Immature natural killer cell (primary cell): ENCODE data around the gene CD248. TPM values are rescaled to one million over a fixed set of nuclear protein-coding genes. Genes with fewer than 3 reads are reported as not detected.

Experiments used
- DNase-seq, 3 donors: peaks; one replicate each; pipeline ENCODE4 v3.0.0; 2022; ENCODE audit warnings: mixed read lengths in 1 of 3
- H3K27ac Mint-ChIP-seq, 6 donors: one replicate each; pipeline ENCODE4 v1.8.0; 2020; ENCODE audit warnings: mixed read lengths in 6 of 6, mild to moderate bottlenecking in 5 of 6, inconsistent platforms in 4 of 6, moderate library complexity in 3 of 6
- H3K27me3 Mint-ChIP-seq, 3 donors: one replicate each; pipeline ENCODE4 v1.8.0; 2020 to 2021; ENCODE audit warnings: low read depth in 3 of 3, mild to moderate bottlenecking in 3 of 3, mixed read lengths in 3 of 3, moderate library complexity in 3 of 3, inconsistent platforms in 1 of 3
- H3K36me3 Mint-ChIP-seq, 3 donors: one replicate each; pipeline ENCODE4 v1.8.0; 2020; ENCODE audit warnings: mixed read lengths in 3 of 3, inconsistent platforms in 2 of 3, mild to moderate bottlenecking in 2 of 3
- H3K4me1 Mint-ChIP-seq, 2 donors: one replicate each; pipeline ENCODE4 v1.8.0; 2020; ENCODE audit warnings: inconsistent platforms in 2 of 2, mild to moderate bottlenecking in 2 of 2, mixed read lengths in 2 of 2, moderate library complexity in 1 of 2
- H3K4me3 Mint-ChIP-seq, 5 donors: one replicate each; pipeline ENCODE4 v1.8.0; 2020; ENCODE audit warnings: mild to moderate bottlenecking in 5 of 5, mixed read lengths in 5 of 5, inconsistent platforms in 3 of 5, moderate library complexity in 3 of 5
- H3K9me3 Mint-ChIP-seq, 6 donors: one replicate each; pipeline ENCODE4 v1.8.0; 2020; ENCODE audit warnings: mild to moderate bottlenecking in 6 of 6, mixed read lengths in 6 of 6, inconsistent platforms in 4 of 6, moderate library complexity in 3 of 6
- polyA plus RNA-seq, 3 donors: library from polyadenylated mRNA; unstranded; fragments of 300-500 nt; fragmentation: Illumina TruSeq; gene quantifications; one replicate each; pipeline ENCODE4 v1.2.3, GENCODE V29; 2021

The CD248 gene
- polyA plus RNA-seq, 3 donors from 2014 or later: not detected

DNA sequence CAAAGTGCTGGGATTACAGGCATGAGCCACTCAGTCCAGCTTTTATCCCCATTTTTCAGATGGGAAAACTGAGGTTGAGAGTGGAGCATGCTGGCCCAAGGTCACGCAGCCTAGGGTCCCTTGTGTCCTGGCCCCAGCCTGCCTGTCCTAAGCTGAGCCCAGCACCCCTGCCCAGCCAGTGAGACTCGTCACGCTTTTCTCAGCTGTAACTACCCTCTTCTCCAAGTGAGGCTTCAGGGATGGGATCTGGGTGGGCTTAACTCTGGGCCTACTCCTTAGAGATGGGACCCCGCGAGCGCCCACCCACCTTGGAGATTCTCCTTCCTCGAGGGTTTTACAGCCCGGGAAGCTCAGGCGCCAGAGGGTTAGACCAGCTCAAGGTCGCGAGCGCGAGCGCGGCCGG is 25.5 kb downstream of the CD248 start:
- DNase-seq: no peak
- Mint-ChIP-seq H3K27me3 (peaks cover 10 to 21% (median 15%) of the 10 kb centered on the region in 3 donors), H3K36me3 (peaks cover 0 to 4% (median 3%) of the 10 kb centered on the region in 3 donors), H3K4me3 (no peak overlapping the region), H3K9me3 (peaks cover 0 to 2% (median 0%) of the 10 kb centered on the region in 6 donors), H3K4me1 (peaks cover 35 to 37% of the 10 kb centered on the region in 2 donors), H3K27ac (no peak overlapping the region)

DNA sequence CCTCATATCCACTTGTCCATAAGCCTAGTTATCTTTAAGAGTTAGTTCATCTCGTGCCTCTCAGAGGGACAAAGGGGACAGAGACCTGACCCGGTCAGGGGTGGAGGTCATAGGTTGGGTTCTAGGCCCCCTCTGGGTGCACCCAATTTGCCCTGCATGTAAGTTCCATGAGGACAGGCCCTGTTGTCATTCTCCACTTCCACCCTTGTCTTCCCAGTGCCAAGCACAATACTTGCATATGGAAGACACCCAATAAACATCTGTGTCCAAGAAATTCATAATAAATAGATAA is 26.6 kb downstream of the CD248 start:
- Mint-ChIP-seq H3K36me3 (peaks cover 0 to 4% (median 3%) of the 10 kb centered on the region in 3 donors), H3K9me3 (peaks cover 0 to 2% (median 0%) of the 10 kb centered on the region in 6 donors), H3K4me3 (peak overlapping the region; percentile 86 to 94 (median 92)), H3K4me1 (peaks cover 35 to 37% of the 10 kb centered on the region in 2 donors), H3K27ac (no peak overlapping the region), H3K27me3 (peaks cover 10 to 21% (median 15%) of the 10 kb centered on the region in 3 donors)
- no peak for DNase-seq

DNA sequence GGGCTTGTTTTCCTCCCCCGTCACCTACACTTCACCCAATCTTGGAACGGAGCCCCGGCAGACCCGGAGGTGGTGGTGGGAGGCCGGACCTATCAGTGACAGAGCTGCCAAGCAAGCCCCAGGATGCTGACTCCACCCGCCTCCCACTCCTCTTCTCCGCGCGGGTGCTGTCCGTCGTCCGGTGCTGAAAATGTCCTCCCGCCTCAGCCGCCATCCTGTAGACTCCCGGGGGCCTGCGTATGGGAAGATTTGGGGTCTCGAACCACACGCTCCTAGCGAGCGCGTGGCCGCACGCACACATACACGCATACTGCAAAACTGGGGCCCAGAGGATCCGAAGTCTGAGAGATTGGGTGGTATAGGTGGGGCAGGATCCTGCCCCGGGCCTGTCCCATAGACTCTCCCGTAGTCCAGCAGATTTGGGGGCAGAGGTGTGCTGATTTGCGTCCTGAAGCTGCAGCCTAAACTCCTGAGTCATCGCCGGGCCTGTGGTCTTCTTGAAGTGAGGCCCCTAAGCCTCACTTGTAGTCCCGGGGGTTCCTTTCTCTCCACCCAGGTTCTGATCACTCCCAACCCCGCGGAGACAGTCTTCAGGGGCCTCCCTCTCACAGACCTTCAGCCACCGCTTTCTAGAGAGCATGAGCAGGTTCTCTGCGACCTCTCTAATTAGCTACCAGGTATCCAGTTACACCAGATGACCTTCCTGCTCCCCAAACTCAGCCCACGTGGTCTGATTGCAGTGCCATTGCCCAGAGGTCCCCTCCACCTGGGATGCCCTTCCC is 27.1 kb downstream of the CD248 start:
- H3K4me3 Mint-ChIP-seq: peak overlapping the region; percentile 86 to 94 (median 92)
- peaks cover 10 to 21% (median 15%) of the 10 kb centered on the region in 3 donors for H3K27me3 Mint-ChIP-seq
- peaks cover 35 to 37% of the 10 kb centered on the region in 2 donors for H3K4me1 Mint-ChIP-seq
- peak in 1 of 3 donors; percentile 78 for DNase-seq
- peaks cover 0 to 2% (median 0%) of the 10 kb centered on the region in 6 donors for H3K9me3 Mint-ChIP-seq
- peak overlapping the region; percentile 78 to 91 (median 88) for H3K27ac Mint-ChIP-seq
- H3K36me3 Mint-ChIP-seq: peaks cover 0 to 4% (median 3%) of the 10 kb centered on the region in 3 donors

DNA sequence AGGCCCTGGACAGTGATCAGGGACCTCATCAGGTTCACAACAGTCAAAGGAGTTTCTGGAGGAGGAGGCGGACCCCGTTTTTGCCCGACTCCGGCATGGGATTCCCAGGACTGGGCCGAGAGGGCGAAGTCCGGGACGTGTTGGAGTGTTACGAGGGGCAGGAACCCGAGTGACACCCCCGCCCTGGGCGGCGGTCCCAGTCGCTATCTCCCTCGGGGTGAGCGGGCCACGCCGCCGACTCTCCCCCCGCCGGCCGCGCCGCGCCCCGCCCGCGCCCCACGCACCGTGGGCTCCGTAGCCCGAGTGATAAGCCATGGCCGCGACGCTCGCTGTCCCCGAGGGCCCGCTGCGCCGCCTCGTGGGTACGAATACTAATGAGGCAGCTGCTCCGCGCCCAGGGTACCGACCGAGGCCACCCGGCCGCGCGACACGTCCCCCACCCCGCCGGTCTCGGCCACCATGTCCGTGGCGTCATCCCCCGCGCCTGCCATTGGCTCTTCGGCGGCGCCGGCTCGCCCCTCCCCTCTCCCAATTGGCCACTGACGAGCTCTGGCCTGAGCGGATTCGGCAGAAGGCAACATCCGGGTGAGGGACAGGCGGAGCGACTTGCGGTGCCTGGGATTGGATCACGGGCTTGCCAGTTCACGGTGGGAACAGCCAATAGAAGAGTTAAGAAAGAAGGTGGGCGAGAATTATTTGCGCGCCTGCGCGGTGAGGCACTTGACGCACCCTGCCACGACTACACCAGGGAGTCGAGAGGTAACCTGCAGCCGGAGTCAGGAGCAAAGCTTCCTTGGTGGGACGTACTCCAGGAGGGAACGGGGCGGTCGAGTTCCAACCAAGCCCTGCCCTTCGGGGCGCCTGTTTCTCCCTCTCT is 27.9 kb downstream of the CD248 start, which contains the start of gene YIF1A:
Gene YIF1A (minus strand): TSS at position 473 of the 877 bp plus-strand sequence. CDS start 158 bp downstream, at position 315.
- peaks cover 35 to 37% of the 10 kb centered on the region in 2 donors for H3K4me1 Mint-ChIP-seq

GRCh38 chr11:66287889-66288670 is 28.8 kb downstream of the CD248 start:
- Mint-ChIP-seq H3K4me3 (peak overlapping the region; percentile 86 to 94 (median 92)), H3K36me3 (peaks cover 0 to 4% (median 3%) of the 10 kb centered on the region in 3 donors), H3K4me1 (peaks cover 37 to 40% of the 10 kb centered on the region in 2 donors), H3K27me3 (peaks cover 7 to 20% (median 17%) of the 10 kb centered on the region in 3 donors), H3K9me3 (no peaks in the 10 kb centered on the region), H3K27ac (peak overlapping the region; percentile 75 to 94 (median 81))
- DNase-seq: no peak

More for the DNA sequence above, 27.9 kb downstream of the CD248 start, which contains the start of gene YIF1A:
- peak within 1 kb of the TSS; percentile 86 to 94 (median 92) for H3K4me3 Mint-ChIP-seq
- peak within 1 kb of the TSS; percentile 78 to 94 (median 88) for H3K27ac Mint-ChIP-seq
- peaks cover 10 to 21% (median 15%) of the 10 kb centered on the region in 3 donors for H3K27me3 Mint-ChIP-seq
- H3K36me3 Mint-ChIP-seq: peaks cover 0 to 4% (median 3%) of the 10 kb centered on the region in 3 donors
- no peaks in the 10 kb centered on the region for H3K9me3 Mint-ChIP-seq
- peak; percentile 98 to 99 (median 99) for DNase-seq

DNA sequence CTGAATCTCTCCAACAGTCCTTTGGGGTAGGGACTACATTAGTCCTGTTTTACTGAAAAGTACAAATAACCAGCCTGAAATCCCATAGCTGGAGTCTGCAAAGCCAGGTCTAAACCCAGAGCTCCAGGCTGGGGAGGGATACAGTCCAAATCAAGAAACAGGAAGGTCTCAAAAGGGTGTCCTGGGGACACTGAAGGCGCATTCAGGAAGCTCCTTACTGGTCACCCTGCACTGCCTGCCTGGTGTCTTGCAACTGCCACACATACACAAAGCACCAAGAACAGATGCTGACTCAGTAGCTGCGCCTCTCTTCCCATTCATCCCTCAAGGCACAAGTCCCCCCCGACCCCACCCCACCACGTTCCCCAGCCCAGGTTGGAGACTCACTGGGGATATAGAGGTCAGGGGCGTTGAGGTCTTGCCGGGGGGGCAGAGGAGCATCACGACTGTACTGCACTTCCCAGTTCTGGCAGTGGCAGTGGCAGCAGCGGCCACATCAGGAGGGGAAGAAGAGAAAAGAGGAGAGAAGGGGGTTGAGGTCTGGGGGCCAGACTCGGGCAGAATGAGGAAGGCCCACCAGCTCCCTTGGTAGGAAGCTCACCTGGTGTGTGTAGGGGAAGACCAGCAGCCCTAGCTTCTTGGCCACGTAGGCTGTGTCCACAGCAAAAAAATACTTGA is 29.5 kb downstream of the CD248 start:
- H3K36me3 Mint-ChIP-seq: peaks cover 0 to 3% (median 0%) of the 10 kb centered on the region in 3 donors
- H3K9me3 Mint-ChIP-seq: no peaks in the 10 kb centered on the region
- peak overlapping the region in 5 of 6 donors; percentile 12 to 74 (median 49) for H3K27ac Mint-ChIP-seq
- H3K27me3 Mint-ChIP-seq: peaks cover 10 to 24% (median 19%) of the 10 kb centered on the region in 3 donors
- no peak for DNase-seq
- H3K4me3 Mint-ChIP-seq: peak overlapping the region; percentile 59 to 88 (median 73)
- peaks cover 40 to 44% of the 10 kb centered on the region in 2 donors for H3K4me1 Mint-ChIP-seq

DNA sequence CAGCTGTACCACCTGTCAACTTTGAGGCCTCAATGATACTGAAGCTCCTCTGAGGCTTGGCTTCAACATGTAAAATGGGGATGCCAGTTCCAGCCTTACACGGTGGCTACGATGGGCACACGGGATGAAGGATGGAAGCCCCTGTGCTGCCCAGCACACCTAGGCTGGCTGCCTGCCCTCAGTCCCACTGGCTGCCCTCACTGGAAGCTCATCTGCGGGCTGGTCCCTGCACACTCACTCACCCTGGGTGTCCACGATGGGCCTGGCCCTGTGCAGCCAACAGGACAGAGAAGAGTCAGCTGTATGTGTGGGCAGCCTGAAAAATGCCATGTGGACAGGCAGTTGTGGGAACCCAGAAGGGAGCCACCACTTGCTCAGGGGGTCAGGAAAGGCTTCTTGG is 30.1 kb downstream of the CD248 start:
- Mint-ChIP-seq H3K9me3 (no peaks in the 10 kb centered on the region), H3K27ac (peak overlapping the region in 1 of 6 donors; percentile 39), H3K36me3 (peaks cover 0 to 3% (median 0%) of the 10 kb centered on the region in 3 donors), H3K4me1 (peaks cover 45 to 47% of the 10 kb centered on the region in 2 donors), H3K27me3 (peaks cover 14 to 27% (median 23%) of the 10 kb centered on the region in 3 donors), H3K4me3 (peak overlapping the region in 4 of 5 donors; percentile 13 to 77 (median 37))
- no peak for DNase-seq

DNA sequence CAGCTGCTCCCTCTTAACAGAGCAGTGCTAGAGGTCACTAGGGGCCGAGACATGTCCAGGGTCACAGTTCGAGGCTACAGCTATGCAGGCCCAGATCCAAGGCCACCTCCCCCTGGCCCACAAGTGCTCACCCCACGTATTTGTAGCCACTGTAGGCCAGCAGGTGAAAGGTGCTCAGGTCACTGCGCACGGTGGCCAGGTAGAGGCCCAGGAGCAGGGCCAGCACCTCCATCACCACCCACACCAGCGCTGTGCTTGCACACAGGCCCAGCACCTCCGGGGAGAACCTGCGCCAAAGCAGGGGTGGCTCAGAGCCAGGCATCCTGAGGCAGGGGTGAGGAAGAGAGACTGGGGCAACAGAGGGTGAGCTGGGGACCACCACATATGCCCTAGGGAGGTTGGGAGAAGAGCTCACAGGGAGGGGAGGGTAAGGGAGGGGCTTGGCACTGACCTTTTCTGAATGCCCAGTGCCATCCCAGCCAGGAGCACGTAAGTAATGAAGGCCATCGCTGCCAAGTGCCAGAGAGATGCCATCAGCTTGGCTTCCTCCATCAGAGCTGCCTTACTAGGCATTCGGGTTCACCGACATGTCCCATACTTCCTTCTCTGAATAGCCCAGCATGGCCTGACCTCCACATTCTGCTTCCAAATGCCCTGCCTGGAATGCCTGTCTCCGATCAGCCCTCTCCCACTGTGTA is 31.4 kb downstream of the CD248 start:
- Mint-ChIP-seq H3K4me1 (peaks cover 39 to 47% of the 10 kb centered on the region in 2 donors), H3K36me3 (peaks cover 0 to 3% (median 0%) of the 10 kb centered on the region in 3 donors), H3K27me3 (peaks cover 14 to 30% (median 24%) of the 10 kb centered on the region in 3 donors), H3K27ac (peak overlapping the region in 1 of 6 donors; percentile 67), H3K4me3 (no peak overlapping the region), H3K9me3 (no peaks in the 10 kb centered on the region)
- DNase-seq: no peak

DNA sequence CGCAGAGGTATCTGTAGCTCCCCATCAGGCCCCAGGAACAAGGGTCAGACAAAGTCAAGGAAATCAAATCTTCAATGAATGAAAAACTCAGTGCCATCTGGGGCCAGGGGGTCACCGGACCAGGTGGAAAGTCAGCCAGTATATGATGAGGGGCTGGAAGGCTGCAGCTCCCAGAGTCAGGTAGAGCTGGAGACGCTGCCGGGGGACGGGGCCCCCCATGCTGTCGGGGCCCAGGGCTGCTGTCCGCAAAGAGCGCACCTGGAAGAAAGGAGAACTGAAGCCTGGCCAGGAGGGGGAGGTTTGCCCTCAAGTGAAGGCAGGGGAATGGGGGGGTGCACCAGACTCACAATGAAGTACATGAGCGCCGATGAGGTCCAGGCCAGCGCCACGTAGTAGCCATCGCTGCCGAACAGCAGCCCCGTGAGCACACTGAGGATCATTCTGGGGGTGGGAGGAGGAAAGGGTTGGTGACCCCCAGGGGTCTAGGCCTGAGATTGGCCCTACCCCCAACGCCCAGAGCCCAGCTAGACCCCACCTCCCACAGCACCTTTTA is 32.2 kb downstream of the CD248 start:
- no peak for DNase-seq
- Mint-ChIP-seq H3K4me3 (no peak overlapping the region), H3K9me3 (no peaks in the 10 kb centered on the region), H3K36me3 (peaks cover 0 to 3% (median 0%) of the 10 kb centered on the region in 3 donors), H3K27me3 (peaks cover 12 to 27% (median 25%) of the 10 kb centered on the region in 3 donors), H3K27ac (peak overlapping the region in 1 of 6 donors; percentile 13), H3K4me1 (peaks cover 31 to 40% of the 10 kb centered on the region in 2 donors)

- no peaks in the 10 kb centered on the region for H3K36me3 Mint-ChIP-seq
- peaks cover 24 to 40% of the 10 kb centered on the region in 2 donors for H3K4me1 Mint-ChIP-seq
- peak overlapping the region in 1 of 6 donors; percentile 39 for H3K27ac Mint-ChIP-seq
- H3K9me3 Mint-ChIP-seq: no peaks in the 10 kb centered on the region
- no peak for DNase-seq
- no peak overlapping the region for H3K4me3 Mint-ChIP-seq
- H3K27me3 Mint-ChIP-seq: peaks cover 10 to 27% (median 24%) of the 10 kb centered on the region in 3 donors
Observed at GRCh38 chr11:66283461-66284105, 33.3 kb downstream of the CD248 start.
